ENCODE data around the gene ARSG. TPM values are rescaled to one million over a fixed set of nuclear protein-coding genes. Genes with fewer than 3 reads are reported as not detected.

Gene ARSG
- total and polyA plus RNA-seq, 2 of the 13 experiments (the other 11 are each of a cell fraction or from before 2014, with no cell fraction given) = 3.7 to 15.2 TPM

DNA sequence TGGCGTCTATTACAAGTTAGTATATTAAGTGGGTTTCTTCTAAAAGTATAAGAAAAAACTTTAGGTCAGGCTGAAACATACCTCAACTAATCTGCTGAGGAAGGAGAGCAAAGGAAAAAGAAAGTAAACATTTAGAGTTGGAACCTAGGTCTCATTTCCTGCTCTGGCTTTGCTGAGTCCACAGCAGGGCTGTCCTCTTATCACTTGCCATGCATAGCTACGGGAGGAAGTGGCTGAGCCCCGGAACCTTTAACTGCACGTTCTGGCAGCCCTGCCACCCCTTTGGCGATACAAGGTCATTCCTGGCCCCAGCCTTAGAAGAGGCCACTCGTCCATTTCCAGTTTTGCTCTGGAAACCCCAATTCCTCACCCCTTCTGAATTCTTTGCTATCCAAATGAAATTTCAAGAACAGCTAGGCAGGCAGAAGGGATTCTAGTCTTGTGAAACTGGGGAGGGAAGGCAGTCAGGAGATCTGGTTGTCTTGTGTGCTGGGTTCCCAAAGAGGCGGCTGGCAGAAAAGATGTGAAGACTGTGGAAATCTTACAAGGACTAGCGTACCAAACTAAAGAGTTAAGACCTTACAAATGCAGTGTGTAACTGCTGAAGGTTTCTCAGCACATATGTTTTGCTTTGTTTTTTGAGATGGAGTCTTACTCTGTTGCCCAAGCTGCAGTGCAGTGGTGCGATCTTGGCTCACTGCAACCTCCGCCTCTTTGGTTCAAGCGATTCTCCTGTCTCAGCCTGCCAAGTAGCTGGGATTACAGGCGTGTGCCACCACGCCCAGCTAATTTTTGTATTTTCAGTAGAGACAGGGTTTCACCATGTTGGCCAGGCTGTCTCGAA is 146.9 kb downstream of the ARSG start (continued):
- TF ChIP-seq ZNF605 (CRISPR knock-in tag; IDR thresholded peaks at IDR 0.05) = no peak
- TF ChIP-seq, protein P1, sequence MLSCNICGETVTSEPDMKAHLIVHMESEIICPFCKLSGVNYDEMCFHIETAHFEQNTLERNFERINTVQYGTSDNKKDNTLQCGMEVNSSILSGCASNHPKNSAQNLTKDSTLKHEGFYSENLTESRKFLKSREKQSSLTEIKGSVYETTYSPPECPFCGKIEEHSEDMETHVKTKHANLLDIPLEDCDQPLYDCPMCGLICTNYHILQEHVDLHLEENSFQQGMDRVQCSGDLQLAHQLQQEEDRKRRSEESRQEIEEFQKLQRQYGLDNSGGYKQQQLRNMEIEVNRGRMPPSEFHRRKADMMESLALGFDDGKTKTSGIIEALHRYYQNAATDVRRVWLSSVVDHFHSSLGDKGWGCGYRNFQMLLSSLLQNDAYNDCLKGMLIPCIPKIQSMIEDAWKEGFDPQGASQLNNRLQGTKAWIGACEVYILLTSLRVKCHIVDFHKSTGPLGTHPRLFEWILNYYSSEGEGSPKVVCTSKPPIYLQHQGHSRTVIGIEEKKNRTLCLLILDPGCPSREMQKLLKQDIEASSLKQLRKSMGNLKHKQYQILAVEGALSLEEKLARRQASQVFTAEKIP (CRISPR knock-in tag; IDR thresholded peaks at IDR 0.05; ENCODE audit: borderline replicate concordance) = no peak
- TF ChIP-seq ZNF224 (CRISPR knock-in tag; IDR thresholded peaks at IDR 0.05) = 0 out of 2 replicates have a peak, but pooled peaks have one; percentile 54
- TF ChIP-seq ZNF17 (CRISPR knock-in tag; IDR thresholded peaks at IDR 0.05) = no peak
- TF ChIP-seq ZNF850 (CRISPR knock-in tag; conservative IDR thresholded peaks at IDR 0.05) = no peak
- TF ChIP-seq, protein P2, sequence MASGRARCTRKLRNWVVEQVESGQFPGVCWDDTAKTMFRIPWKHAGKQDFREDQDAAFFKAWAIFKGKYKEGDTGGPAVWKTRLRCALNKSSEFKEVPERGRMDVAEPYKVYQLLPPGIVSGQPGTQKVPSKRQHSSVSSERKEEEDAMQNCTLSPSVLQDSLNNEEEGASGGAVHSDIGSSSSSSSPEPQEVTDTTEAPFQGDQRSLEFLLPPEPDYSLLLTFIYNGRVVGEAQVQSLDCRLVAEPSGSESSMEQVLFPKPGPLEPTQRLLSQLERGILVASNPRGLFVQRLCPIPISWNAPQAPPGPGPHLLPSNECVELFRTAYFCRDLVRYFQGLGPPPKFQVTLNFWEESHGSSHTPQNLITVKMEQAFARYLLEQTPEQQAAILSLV (CRISPR knock-in tag; IDR thresholded peaks at IDR 0.05; ENCODE audit: borderline replicate concordance) = 0 out of 2 replicates have a peak, but pooled peaks have one; percentile 56
- TF ChIP-seq RARG (CRISPR knock-in tag; IDR thresholded peaks at IDR 0.05; ENCODE audit: low read depth) = no peak
- no peak for TF ChIP-seq POLR2AphosphoS2 (IDR thresholded peaks at IDR 0.05; ENCODE audit: low read depth, low read length)
- peak; percentile 47; the same call in 1 of the 2 replicates for TF ChIP-seq KMT2B (CRISPR knock-in tag; IDR thresholded peaks at IDR 0.05)
- TF ChIP-seq RCOR2 (CRISPR knock-in tag; IDR thresholded peaks at IDR 0.05) = peak; percentile 37; the same call in 1 of the 2 replicates
- TF ChIP-seq PHF21A (CRISPR knock-in tag; IDR thresholded peaks at IDR 0.05) = peak; percentile 67
- TF ChIP-seq REPIN1 (CRISPR knock-in tag; IDR thresholded peaks at IDR 0.05; ENCODE audit: borderline replicate concordance, low read depth) = no peak
- TF ChIP-seq, protein P3, sequence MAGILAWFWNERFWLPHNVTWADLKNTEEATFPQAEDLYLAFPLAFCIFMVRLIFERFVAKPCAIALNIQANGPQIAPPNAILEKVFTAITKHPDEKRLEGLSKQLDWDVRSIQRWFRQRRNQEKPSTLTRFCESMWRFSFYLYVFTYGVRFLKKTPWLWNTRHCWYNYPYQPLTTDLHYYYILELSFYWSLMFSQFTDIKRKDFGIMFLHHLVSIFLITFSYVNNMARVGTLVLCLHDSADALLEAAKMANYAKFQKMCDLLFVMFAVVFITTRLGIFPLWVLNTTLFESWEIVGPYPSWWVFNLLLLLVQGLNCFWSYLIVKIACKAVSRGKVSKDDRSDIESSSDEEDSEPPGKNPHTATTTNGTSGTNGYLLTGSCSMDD (CRISPR knock-in tag; IDR thresholded peaks at IDR 0.05) = no peak
- TF ChIP-seq ZBTB4 (CRISPR knock-in tag; IDR thresholded peaks at IDR 0.05; ENCODE audit: borderline replicate concordance) = peak; percentile 80; the same call in 1 of the 2 replicates
- TF ChIP-seq ZNF737 (CRISPR knock-in tag; IDR thresholded peaks at IDR 0.05; ENCODE audit: borderline replicate concordance) = no peak
- TF ChIP-seq ZNF562 (CRISPR knock-in tag; IDR thresholded peaks at IDR 0.05; ENCODE audit: borderline replicate concordance) = no peak
- TF ChIP-seq, protein P4, sequence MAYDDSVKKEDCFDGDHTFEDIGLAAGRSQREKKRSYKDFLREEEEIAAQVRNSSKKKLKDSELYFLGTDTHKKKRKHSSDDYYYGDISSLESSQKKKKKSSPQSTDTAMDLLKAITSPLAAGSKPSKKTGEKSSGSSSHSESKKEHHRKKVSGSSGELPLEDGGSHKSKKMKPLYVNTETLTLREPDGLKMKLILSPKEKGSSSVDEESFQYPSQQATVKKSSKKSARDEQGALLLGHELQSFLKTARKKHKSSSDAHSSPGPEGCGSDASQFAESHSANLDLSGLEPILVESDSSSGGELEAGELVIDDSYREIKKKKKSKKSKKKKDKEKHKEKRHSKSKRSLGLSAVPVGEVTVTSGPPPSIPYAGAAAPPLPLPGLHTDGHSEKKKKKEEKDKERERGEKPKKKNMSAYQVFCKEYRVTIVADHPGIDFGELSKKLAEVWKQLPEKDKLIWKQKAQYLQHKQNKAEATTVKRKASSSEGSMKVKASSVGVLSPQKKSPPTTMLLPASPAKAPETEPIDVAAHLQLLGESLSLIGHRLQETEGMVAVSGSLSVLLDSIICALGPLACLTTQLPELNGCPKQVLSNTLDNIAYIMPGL (CRISPR knock-in tag; IDR thresholded peaks at IDR 0.05; ENCODE audit: borderline replicate concordance in 1 of 2, low read depth in 1 of 2) = peak in 1 of 2 experiments; percentile 60; a peak in 1 of 4 replicates
- no peak for TF ChIP-seq U2AF1 (optimal IDR thresholded peaks at IDR 0.05; ENCODE audit: low read depth, low read length)
- TF ChIP-seq GLI4 (CRISPR knock-in tag; IDR thresholded peaks at IDR 0.05; ENCODE audit: borderline replicate concordance) = no peak
